ENCODE results near the gene IL17RB.

The IL17RB gene

DNA sequence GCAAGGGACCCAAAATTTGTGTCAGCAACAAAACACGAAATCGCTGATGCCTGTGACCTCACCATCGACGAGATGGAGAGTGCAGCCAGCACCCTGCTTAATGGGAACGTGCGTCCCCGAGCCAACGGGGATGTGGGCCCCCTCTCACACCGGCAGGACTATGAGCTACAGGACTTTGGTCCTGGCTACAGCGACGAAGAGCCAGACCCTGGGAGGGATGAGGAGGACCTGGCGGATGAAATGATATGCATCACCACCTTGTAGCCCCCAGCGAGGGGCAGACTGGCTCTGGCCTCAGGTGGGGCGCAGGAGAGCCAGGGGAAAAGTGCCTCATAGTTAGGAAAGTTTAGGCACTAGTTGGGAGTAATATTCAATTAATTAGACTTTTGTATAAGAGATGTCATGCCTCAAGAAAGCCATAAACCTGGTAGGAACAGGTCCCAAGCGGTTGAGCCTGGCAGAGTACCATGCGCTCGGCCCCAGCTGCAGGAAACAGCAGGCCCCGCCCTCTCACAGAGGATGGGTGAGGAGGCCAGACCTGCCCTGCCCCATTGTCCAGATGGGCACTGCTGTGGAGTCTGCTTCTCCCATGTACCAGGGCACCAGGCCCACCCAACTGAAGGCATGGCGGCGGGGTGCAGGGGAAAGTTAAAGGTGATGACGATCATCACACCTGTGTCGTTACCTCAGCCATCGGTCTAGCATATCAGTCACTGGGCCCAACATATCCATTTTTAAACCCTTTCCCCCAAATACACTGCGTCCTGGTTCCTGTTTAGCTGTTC is 35.0 kb upstream of the IL17RB start:
- no peak for DNase-seq (ENCODE audit: low spot score)

DNA sequence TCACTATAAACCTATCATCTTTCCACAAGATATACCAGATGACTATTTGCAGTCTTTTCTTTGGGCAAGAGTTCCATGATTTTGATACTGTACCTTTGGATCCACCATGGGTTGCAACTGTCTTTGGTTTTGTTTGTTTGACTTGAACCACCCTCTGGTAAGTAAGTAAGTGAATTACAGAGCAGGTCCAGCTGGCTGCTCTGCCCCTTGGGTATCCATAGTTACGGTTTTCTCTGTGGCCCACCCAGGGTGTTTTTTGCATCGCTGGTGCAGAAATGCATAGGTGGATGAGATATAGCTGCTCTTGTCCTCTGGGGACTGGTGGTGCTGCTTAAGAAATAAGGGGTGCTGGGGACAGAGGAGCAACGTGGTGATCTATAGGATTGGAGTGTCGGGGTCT is 33.9 kb upstream of the IL17RB start:
- DNase-seq (ENCODE audit: low spot score) = no peak

DNA sequence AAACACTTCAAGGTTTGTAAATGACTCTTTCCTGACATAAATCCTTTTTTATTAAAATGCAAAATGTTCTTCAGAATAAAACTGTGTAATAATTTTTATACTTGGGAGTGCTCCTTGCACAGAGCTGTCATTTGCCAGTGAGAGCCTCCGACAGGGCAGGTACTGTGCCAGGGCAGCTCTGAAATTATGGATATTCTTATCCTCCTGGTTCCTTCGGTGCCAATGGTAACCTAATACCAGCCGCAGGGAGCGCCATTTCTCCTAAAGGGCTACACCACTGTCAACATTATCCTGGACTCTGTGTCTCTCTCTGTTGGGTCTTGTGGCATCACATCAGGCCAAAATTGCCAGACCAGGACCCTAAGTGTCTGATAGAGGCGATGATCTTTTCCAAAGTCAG is 33.1 kb upstream of the IL17RB start:
- DNase-seq (ENCODE audit: low spot score) = no peak

DNA sequence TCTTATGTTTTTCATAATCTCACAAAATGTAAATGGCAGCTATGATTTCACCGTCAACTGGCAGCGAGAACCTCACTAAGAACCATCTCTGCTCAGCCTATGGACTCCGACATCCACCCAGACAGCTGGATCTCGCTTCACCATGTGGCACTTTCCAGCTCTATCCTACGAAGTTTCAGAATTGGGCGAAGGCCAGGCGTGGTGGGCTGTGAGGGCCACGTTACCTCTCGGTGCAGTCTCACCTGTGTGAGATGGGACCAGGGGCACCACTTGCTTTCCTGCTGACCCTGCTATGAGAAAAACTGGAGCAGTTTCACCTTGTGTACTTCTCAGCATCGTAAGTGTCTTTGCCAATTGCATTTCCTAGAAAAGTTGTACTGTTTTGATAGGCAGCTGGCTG is 32.5 kb upstream of the IL17RB start:
- DNase-seq (ENCODE audit: low spot score) = no peak

DNA sequence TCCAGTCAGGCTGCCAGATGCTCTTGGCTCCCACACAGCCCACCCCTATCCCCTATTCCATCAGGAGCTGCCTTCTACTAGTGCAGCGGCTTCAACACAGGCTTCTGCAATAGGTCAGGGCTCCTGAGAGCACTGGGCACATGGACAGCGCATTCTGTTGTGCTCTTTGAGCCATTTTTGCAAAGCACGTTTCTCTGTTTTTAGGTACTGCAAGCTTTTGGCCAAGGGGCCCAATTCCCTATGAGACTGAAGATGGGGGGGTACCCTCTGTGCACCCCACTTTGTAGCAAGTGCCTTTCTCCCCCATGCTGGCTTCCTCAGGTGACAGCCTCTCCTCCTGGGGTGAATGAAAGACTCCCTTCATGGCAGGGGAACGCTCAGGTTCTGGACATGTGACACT is 31.3 kb upstream of the IL17RB start:
- DNase-seq (ENCODE audit: low spot score) = no peak

DNA sequence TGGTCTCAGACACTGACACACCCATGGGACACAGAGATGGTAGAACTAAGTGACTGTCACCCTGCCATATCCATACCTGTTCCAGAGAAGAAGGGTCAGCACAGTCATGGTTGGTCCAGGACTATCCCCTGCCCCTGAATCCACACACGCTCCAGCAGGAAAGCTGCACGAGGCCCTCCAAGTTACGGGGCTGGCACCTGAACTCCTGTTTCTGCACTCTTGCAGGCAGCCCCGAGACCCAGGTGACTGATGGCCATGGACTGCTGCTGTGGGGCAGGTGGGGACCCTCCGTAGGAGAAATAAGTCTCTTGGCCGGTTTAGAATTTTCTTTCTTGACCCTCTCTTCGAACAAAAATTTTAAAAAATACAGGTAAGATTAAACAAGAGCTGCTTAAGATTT is 30.7 kb upstream of the IL17RB start:
- no peak for DNase-seq (ENCODE audit: low spot score)

DNA sequence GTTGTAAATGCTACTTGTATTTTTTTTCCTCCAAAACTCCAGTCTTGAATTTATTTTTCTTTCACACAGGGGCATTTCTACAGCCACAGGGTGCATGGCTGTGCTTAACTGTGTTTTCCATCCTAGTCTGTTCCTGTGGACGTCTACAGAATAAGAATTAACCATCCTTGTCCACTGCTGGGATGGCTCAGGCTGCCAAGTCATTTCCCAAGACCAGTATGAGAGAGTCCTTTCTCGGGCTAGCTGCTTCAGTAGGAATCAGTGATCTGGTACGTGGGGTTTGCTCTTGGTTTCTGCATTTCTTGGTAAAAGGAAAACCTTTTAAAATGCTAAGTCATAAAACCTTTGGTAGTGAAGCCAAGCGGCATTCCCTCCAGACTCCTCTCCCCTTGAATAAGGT is 29.9 kb upstream of the IL17RB start:
- peak; percentile 70 for DNase-seq (ENCODE audit: low spot score)

DNA sequence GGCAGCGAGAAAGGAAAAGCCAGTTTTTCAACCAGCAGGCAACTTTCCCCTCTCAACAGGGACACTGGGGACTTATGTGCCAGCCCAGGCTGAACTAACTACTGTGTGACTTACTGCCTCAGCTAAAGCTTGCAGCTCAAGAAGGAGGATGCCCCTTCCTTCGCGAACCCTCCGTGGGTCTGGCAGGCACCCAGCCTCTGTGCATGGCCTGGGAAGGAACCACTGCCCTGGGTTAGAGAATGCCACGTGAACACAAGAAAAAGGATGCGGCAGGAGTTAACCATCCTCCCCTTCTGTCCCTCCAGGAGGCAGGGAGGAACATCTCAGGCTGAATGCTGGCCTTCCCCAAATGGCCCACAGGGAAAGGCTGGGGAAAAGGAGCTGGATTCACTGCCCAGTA is 29.2 kb upstream of the IL17RB start:
- no peak for DNase-seq (ENCODE audit: low spot score)

DNA sequence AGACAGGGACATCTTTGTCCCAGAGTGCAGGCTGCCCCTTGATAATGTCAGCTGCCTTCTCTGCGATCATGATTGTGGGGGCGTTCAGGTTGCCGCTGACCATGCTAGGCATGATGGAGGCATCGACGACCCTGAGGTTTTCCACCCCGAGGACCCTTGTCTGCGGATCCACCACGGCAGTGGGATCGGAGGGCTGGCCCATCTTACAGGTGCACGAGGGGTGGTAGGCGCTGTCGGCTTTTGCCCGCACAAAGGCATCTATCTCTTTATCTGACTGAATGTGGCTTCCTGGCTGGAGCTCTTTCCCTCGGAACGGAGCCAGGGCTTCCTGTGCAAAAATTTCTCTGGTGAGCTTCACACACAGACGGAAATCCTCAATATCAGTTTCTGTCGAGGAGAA is 28.6 kb upstream of the IL17RB start:
- no peak for DNase-seq (ENCODE audit: low spot score)

DNA sequence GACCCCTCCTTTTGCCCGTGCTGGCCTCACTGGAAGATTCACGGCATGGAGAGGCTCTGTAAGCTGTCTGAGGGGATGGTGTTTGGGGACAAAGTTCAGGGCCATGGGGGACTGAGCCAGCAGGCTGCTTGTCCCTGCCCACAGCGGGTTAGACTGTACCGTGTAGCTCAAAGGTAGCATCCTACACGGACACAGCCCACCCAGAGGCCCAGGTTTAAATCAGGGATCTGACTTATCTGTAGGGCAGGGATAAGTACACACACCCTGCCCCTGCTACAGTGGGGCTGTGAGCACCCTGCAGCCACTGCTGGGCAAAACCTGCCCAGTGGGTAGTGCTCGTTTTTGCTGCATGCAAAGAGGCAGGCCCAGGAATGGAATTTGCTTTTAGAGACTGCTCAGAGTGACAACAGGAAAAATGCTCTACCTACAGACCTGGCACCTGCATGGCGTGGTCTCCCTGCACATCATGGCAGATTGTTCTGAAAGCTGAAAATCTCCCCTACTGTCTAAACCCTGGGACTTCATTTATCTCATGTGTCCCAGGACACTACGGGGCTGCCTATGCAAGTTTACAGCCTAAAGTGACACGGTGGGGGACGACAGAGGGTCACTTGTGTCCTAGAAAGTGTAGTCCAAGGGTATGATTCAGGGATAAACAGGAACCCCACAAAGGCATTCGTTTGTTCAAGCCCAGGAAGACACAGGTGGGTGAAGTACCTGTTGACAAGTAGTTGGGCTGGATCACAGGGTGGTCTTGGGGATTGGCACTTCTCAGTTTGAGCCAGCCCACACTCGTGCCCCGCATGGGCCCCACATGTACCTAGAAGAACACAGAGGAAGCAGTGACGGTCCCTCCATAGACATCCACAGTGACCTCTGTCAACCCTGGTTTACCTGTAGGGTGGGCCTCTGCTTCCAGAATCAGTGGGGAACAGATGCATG is 27.9 kb upstream of the IL17RB start:
- no peak for DNase-seq (ENCODE audit: low spot score)

DNA sequence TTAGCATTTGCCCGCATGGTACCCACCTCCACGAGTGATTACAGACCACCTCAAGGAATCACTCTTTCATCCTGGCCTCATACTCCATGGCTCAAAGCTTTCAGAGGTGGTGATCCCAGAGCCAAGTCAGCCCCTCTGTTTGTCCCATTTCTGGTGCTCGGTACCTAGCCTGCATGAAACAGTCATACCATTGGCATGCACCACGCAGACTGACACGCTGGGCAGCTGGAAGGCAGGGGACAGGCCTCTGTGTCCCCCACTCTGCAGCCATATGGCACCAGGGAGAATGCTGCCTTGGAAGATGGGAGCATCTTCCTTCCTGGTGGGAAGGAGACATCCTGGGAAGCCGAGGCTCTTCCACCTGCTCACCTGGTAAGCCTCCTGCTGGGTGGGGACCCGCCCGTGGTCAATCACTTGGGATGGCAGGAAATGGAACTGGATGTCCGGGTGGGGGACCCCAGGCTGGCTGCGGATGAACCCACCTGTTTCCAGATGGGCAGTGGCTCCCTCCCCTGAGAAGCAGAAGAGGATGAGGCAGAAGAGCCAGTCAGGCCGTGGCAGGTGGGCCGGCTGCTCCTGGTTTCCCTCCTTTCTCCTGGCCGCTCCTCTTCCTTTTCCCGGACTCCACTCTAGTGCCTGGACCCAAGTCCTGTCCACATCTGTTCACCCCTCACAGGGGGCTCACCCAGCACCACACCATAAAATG is 27.1 kb upstream of the IL17RB start:
- DNase-seq (ENCODE audit: low spot score) = no peak

DNA sequence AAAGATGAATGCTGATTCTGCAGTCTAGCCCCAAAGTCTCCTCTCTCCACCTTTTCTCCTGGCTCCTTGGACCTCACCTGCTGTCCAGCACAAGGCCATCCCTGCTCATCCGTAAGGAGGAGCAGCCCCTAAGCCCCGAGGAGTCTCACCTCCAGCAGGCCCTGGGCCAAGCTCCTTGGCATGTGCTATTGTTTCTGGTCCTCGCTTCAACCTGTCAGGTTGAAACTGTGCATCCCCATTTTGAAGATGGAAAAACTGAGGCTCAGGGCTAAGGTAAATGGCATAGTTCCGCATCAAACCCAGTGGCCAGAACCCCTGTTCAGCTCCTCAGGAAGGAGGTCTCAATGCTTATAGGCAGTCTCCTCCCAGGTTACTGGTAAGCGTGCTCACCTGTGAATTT is 26.3 kb upstream of the IL17RB start:
- DNase-seq (ENCODE audit: low spot score) = no peak

DNA sequence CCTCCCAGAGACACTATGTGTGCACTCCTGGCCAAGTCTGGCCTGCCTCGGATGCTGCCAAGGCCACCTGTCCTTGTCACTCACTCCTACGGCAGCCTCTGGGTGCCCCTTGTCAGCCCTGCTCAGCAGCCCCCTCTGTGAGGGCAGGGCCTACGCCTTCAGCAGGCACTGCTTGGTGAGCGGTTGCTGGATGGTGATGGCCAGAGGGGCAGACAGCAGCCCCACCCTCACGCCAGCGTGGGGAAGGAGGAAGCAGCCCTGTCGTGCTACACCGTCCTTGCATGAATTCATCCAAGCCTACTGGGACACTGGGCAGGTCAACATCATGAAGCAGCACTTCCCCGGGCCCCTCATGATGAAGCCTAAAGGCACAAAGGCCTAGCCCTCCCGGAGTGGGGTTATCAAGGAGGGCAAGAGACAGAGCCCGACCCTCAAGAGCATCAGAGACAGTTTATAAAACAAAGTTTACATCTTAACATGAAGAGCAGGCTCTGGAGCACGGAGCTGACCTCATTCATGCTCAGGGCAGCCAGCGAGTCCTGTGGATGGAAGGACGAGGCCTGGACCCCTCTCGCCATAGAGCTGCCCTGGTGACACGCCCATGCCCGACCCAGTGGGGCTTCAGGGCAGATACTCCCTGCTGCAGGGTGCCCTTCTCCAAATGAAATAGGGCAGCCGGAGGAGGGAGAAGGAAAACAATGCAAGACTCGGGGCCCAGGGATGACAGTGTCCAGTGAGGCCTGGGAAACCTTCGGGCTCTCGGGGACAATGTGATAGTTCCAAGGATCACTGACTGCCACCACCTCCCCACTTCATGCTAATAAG is 25.4 kb upstream of the IL17RB start:
- no peak for DNase-seq (ENCODE audit: low spot score)

DNA sequence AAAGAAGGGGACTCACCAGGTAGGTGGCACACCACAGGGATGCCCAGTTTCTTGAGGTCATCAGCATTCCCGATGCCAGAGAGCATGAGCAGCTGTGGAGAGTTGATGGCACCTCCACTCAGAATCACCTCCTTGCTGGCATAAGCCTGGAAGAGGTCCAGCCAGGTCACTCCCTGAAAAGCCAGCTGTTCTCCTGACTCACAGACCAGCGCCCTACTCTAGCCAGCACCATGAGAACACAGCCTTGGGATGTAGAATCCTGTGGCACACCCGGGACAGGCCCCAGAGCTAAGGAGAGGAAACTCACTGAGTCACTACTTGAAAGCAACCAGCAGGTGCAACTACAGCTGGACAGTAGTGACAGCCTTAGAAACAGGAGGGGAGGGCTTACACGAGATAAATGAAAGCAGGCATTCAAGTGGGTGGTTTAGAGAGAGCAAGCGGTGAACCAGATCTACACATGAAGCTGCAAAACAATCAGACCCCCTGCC is 24.7 kb upstream of the IL17RB start:
- DNase-seq (ENCODE audit: low spot score) = no peak

DNA sequence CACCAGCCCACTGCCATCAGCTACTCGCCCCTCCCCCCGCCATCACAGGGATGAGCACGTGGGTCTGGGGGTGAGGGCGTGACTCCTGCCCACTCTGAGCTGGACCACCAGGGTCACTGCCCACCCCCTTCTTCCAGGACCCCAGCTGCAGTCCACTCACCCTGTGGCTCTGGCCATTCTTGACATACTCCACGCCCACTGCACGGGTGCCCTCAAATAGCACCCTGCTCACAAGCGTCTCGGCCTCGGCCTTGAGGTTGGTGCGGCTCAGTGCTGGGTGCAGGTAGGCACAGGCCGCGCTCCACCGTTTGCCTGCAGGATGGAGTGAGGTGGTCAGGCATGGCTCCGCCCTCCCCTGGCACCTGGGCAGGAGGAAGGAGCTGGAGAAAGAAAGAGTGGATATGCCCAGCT is 24.0 kb upstream of the IL17RB start:
- DNase-seq (ENCODE audit: low spot score) = no peak

DNA sequence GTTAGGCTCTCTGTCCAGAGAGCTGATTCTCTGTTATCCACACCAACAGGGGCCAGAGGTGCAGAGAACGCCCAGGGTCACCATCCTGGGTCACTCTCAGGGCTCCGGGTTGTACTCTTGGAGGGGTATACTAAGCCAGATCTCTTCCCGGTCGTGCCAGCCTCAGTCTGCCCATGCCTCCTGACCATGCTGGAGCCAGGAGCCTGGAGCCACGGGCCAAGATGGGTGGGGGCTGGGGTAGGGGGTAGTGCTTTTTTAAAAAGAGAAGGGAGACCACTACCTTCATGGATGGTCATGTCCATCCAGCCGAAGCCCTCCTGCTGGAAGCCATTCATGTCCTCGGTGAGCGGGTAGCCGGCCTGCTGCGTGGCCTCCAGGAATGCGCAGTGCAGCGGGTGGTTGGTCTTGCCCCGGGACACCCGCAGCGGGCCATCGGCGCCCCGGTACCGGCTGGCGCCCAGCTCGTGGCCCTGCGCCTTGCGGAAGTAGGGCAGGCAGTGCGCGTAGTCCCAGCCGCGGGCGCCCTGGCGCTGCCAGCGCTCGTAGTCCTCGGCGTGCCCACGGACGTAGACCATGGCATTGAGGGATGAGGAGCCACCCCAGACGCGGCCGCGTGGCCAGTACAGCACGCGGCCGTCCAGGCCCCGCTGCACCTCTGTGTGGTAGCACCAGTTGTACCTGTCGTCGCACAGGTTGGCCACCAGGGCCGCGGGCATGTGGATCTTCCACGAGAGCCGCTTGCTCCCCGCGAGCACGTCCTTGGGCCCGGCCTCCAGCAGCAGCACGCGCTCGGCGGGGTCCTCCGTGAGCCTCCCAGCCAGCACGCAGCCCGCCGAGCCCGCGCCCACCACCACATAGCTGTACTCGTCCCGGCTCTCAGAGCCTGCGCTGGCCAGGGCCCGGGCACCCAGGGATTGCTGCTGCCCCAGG is 23.1 kb upstream of the IL17RB start:
- DNase-seq (ENCODE audit: low spot score) = no peak

DNA sequence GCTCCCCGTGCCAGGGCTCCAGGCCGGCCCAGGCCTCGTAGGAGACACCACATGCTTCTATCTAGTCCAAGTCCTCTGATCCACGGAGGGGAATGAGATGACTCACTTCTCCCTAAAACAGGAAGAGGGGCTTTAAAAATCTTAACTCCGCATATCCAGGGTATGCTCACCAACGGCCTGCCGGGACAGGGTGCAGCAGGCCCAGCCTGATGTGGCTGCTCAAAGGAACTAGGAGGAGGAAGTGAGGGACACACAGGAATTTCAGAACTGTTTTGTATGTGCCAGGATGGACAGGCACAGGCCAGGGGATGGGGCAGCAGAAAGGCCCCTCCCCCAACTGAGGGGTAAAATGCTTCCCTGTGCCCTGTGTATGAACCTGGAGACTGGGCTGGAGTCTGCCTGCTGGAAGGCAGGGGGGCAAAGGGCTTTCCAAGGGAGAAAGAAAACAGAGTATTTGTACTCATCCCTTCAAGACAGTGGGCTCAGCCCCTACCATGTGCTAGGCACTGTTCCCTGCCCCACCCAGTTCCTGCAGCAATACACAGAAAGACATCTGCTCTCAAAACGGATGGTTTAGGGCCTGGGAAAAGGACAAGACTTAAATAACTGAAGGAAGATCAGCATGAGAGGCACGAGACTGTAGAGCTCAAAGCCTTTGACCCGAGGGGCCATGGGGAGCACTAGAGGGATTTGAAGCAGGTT is 22.3 kb upstream of the IL17RB start:
- DNase-seq (ENCODE audit: low spot score) = no peak

DNA sequence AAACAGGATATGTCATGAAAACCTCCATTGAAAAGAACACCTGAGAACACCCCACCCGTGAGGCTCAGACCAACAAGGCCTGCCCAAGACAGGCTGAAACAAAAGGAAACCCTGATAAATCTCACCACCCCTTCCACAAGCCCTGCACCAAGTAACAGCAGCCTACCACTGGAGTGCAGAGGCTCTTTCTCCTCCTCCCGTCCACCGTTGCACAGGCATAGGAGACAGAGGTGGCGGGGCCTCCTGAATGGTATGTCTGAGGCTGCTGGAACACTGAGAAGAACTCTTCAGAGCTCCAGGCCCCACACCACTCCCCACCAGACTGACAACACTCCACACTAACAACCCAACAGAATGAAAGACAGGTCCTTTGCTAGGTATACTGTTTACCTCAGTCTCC is 21.6 kb upstream of the IL17RB start:
- DNase-seq (ENCODE audit: low spot score) = no peak

DNA sequence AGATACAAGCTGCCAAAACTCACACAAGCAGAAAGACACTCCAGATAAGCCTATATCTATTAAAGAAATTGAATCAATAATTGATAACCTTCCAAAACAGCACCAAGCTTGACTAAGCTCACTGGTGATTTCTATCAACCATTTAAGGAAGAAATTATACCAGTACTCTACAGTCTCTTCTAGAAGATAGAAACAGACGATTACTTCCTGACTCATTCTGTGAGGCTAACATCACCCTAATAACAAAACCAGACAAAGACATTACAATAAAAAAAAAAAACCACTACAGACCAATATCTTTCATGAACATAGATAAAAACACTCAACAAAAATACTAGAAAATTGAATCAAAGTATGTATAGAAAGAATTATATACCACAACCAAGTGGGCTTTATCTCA is 20.3 kb upstream of the IL17RB start:
- no peak for DNase-seq (ENCODE audit: low spot score)

DNA sequence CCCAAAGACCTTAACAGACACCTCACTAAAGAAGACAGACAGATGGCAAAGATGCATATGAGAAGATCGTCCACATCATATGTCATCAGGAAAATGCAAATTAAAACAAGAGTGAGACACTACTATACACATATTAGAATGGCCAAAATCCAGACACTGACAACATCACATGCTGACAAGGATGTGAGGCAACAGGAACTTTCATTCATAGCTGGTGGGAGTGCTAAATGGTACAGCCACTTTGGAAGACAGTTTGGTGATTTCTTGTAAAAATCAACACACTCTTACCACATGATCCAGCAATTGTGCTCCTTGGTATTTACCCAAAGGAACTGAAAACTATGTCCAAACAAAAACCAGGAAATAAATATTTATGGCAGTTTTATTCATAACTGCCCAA is 17.8 kb upstream of the IL17RB start:
- no peak for DNase-seq (ENCODE audit: low spot score)
